Panc1 (cell line): ENCODE measurements around the gene CLEC16A. TPM values are rescaled to one million over a fixed set of nuclear protein-coding genes. Genes with fewer than 3 reads are reported as not detected.

Experiments used
- ATAC-seq: fragments of 200-7000 bp; cut with Tn5 transposase; 2 replicates; pipeline ENCODE4 v1.9.1; 2020; ENCODE audit warnings: mild to moderate bottlenecking, moderate library complexity
- BruUV-seq: library from RNA; stranded (reverse); fragments of 400-500 nt; replicated peaks from 2 replicates; lab custom pipeline; 2021; lab: Mats Ljungman, UMichigan
- CTCF ChIA-PET: fragments of 300-600 bp; sonication (Branson Sonifier 250); formaldehyde crosslinking; loops from one replicate; lab custom pipeline; 2022; ENCODE audit warnings: antibody characterized with exemption; lab: Charles Lee
- POLR2A ChIA-PET: fragments of 300-600 bp; sonication (Branson Sonifier 250); formaldehyde crosslinking; loops from one replicate; lab custom pipeline; 2022; ENCODE audit warnings: antibody characterized with exemption; lab: Charles Lee
- DNase-seq: peaks from one replicate; pipeline ENCODE4 v3.0.0-alpha.2; 2010; ENCODE audit warnings: low read depth, low spot score
- H3K27ac ChIP-seq: 2 replicates; pipeline ENCODE4 v1.5.1; 2011; ENCODE audit warnings: mild to moderate bottlenecking, low read length, inconsistent platforms
- H3K27me3 ChIP-seq: fragments of 200-500 bp; sonication (Bioruptor generic); 2 replicates; pipeline ENCODE4 v1.6.0; 2014; ENCODE audit warnings: low read length, inconsistent platforms; ENCODE audit not compliant: control insufficient read depth, insufficient read depth
- H3K36me3 ChIP-seq: fragments of 200-500 bp; sonication (Bioruptor generic); 2 replicates; pipeline ENCODE4 v1.5.1; 2014; ENCODE audit warnings: inconsistent platforms, mild to moderate bottlenecking, low read length, moderate library complexity; ENCODE audit not compliant: control insufficient read depth, insufficient read depth
- H3K4me1 ChIP-seq: 2 replicates; pipeline ENCODE4 v1.5.1; 2011; ENCODE audit warnings: inconsistent platforms, mild to moderate bottlenecking, low read length, moderate library complexity; ENCODE audit not compliant: control insufficient read depth, insufficient read depth
- H3K4me3 ChIP-seq, 2 experiments: 2 replicates each; pipeline ENCODE4 v1.5.1; 2011 to 2012; ENCODE audit warnings: low read depth in 2 of 2, low read length in 2 of 2, mild to moderate bottlenecking in 2 of 2, inconsistent platforms in 1 of 2, moderate library complexity in 1 of 2
- H3K9me3 ChIP-seq: fragments of 200-500 bp; sonication (Bioruptor generic); 2 replicates; pipeline ENCODE4 v1.5.1; 2014; ENCODE audit warnings: low read depth, mild to moderate bottlenecking, inconsistent platforms, low read length, moderate library complexity; ENCODE audit not compliant: control insufficient read depth, insufficient read depth
- POLR2AphosphoS5 ChIP-seq: IDR thresholded peaks from 2 replicates; pipeline ENCODE4 v1.6.1; 2012; ENCODE audit warnings: mild to moderate bottlenecking, low read depth, low read length, moderate library complexity
- SIN3A ChIP-seq: IDR thresholded peaks from 2 replicates; pipeline ENCODE4 v1.6.1; 2012; ENCODE audit warnings: low read depth, mild to moderate bottlenecking, low read length, moderate library complexity, borderline replicate concordance; ENCODE audit not compliant: insufficient read depth
- TCF7L2 ChIP-seq: IDR thresholded peaks from 2 replicates; pipeline ENCODE4 v1.6.1; 2011; ENCODE audit warnings: mild to moderate bottlenecking, low read depth, low read length, inconsistent platforms
- in situ Hi-C: cut with HindIII; loops from 2 replicates; pipeline ENCODE4 v1.10.0; 2016; ENCODE audit warnings: low sequenced_read_pairs, low pct_unique_long_range_greater_than_20kb
- intact Hi-C: fragments of 100-400 bp; cut with micrococcal nuclease; formaldehyde crosslinking; loops from one replicate; pipeline ENCODE4 v1.10.0; 2022; ENCODE audit not compliant: unreplicated experiment
- total RNA-seq: library from RNA; stranded (reverse); gene quantifications from one replicate; pipeline ENCODE4 v1.2.1, GENCODE V29; 2021; ENCODE audit not compliant: unreplicated experiment
- TF ChIP-seq, protein P1 (sequence below), 2 experiments: IDR thresholded peaks; 2 replicates each; pipeline ENCODE4 v1.6.1; 2011 to 2012; ENCODE audit warnings: low read depth in 2 of 2, control low read depth in 1 of 2, low read length in 1 of 2, mild to moderate bottlenecking in 1 of 2, moderate library complexity in 1 of 2; ENCODE audit not compliant: insufficient read depth in 1 of 2
- TF ChIP-seq, protein P2 (sequence below): fragments of 450-650 bp; IDR thresholded peaks from 2 replicates; pipeline ENCODE4 v1.5.1; 2017; ENCODE audit warnings: mild to moderate bottlenecking

Gene CLEC16A
- total RNA-seq, 1 experiment from 2014 or later = 21.0 TPM

DNA sequence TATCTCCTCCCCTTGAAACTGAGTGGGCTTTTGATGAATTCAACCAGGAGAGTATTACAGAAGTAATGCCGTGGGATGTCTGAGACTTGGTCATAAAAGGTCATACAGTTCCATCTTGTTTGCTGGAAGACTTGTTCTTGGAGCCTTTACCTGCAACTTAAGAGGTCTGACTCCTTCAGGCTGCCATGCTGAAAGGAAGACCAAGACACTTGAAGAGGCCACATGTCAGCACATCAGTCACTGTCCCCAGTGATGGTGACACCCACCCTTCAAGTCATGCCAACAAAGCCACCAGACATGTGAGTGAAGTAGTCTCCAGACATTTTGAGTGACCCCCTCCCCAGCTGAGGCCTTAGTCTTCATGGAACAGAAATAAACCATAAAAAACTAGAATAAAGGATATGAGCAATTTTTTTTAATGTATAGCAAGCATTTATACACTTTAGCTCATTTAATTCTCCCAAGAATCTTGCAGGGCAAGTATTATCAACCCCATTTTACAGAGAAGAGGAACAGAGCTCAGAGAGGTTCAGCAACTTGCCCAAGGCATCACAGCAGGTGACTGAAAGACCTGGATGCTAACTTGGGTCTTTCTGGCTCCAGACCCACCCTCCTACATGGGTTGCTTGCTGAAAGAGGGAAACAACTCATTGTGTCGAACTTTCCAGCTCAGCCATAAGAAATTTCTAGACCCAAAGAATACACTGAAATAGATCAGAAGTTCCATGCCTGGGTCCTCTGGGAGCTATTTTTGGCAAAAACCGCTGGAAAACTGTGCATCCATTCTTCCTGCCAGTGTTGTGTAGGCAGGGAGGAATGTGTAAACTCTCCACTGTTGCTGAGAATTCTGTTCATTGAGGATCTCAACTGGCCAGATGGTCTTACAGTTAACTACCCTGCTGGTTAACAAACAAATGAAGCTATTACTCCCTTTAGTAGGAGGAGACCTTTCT is 273.6 kb downstream of the CLEC16A start:
- Histone ChIP-seq H3K4me1 (no peaks in the 10 kb centered on the region), H3K9me3 (peaks cover 5% of the 10 kb centered on the region; the same call in 1 of the 2 replicates), H3K36me3 (no peaks in the 10 kb centered on the region), H3K4me3 (no peak overlapping the region), H3K27ac (no peak overlapping the region), H3K27me3 (no peaks in the 10 kb centered on the region)
- TF ChIP-seq, protein P1, sequence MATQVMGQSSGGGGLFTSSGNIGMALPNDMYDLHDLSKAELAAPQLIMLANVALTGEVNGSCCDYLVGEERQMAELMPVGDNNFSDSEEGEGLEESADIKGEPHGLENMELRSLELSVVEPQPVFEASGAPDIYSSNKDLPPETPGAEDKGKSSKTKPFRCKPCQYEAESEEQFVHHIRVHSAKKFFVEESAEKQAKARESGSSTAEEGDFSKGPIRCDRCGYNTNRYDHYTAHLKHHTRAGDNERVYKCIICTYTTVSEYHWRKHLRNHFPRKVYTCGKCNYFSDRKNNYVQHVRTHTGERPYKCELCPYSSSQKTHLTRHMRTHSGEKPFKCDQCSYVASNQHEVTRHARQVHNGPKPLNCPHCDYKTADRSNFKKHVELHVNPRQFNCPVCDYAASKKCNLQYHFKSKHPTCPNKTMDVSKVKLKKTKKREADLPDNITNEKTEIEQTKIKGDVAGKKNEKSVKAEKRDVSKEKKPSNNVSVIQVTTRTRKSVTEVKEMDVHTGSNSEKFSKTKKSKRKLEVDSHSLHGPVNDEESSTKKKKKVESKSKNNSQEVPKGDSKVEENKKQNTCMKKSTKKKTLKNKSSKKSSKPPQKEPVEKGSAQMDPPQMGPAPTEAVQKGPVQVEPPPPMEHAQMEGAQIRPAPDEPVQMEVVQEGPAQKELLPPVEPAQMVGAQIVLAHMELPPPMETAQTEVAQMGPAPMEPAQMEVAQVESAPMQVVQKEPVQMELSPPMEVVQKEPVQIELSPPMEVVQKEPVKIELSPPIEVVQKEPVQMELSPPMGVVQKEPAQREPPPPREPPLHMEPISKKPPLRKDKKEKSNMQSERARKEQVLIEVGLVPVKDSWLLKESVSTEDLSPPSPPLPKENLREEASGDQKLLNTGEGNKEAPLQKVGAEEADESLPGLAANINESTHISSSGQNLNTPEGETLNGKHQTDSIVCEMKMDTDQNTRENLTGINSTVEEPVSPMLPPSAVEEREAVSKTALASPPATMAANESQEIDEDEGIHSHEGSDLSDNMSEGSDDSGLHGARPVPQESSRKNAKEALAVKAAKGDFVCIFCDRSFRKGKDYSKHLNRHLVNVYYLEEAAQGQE (IDR thresholded peaks at IDR 0.05; ENCODE audit: insufficient read depth in 1 of 2, low read depth in 2 of 2, low read length in 1 of 2) = no peak
- TF ChIP-seq, protein P2, sequence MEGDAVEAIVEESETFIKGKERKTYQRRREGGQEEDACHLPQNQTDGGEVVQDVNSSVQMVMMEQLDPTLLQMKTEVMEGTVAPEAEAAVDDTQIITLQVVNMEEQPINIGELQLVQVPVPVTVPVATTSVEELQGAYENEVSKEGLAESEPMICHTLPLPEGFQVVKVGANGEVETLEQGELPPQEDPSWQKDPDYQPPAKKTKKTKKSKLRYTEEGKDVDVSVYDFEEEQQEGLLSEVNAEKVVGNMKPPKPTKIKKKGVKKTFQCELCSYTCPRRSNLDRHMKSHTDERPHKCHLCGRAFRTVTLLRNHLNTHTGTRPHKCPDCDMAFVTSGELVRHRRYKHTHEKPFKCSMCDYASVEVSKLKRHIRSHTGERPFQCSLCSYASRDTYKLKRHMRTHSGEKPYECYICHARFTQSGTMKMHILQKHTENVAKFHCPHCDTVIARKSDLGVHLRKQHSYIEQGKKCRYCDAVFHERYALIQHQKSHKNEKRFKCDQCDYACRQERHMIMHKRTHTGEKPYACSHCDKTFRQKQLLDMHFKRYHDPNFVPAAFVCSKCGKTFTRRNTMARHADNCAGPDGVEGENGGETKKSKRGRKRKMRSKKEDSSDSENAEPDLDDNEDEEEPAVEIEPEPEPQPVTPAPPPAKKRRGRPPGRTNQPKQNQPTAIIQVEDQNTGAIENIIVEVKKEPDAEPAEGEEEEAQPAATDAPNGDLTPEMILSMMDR = no peak
- TF ChIP-seq POLR2AphosphoS5 (no peak), SIN3A (no peak), TCF7L2 (no peak)
- CTCF ChIA-PET = no interaction called here
- POLR2A ChIA-PET = no interaction called here
- intact Hi-C loops = no loop called here
- DNase-seq (no peak), ATAC-seq (no peak)
- in situ Hi-C loops = no loop called here
- BruUV-seq = no TSS peak

DNA sequence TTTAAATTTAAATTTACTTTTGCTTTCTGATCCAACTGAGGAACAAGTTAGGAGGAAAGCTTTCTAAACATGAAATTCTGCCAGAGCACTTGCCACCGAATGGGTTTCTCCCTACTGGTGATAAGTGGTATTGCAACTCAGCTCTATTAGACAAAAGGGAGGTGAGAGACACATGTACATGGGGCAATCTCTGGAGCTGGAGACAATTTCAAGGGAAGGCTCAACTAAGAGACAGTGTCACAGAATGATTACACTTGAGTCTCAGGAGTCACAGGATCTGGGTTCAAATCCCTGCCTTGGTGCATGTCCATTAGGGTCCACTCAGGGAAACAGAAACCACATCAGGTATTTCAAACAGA is 274.2 kb downstream of the CLEC16A start:
- no peak for ATAC-seq
- BruUV-seq = no TSS peak
- intact Hi-C loops = no loop called here
- DNase-seq = no peak
- Histone ChIP-seq H3K27me3 (no peaks in the 10 kb centered on the region), H3K27ac (no peak overlapping the region), H3K36me3 (no peaks in the 10 kb centered on the region), H3K4me1 (no peaks in the 10 kb centered on the region), H3K4me3 (no peak overlapping the region), H3K9me3 (peaks cover 5% of the 10 kb centered on the region; the same call in 1 of the 2 replicates)
- ChIA-PET CTCF (no interaction called here), POLR2A (no interaction called here)
- TF ChIP-seq SIN3A = no peak
- TF ChIP-seq TCF7L2 = no peak
- TF ChIP-seq, protein P2 = no peak
- no peak for TF ChIP-seq POLR2AphosphoS5
- TF ChIP-seq, protein P1 (IDR thresholded peaks at IDR 0.05; ENCODE audit: insufficient read depth in 1 of 2, low read depth in 2 of 2, low read length in 1 of 2) = no peak
- in situ Hi-C loops = no loop called here
